COLO668 (cell line): ENCODE results near the gene UNKL.
A peak's percentile ranks its signal among the peaks of the same experiment; 100 is the strongest.
"Not testable (repeated sequence)": the region's sequence is repeated elsewhere in the genome, so short reads cannot be mapped to it uniquely, and the experiment has no call there.

Experiments
- DNase-seq: peaks from one replicate; lab custom pipeline; 2025; ENCODE audit not compliant: unreplicated experiment; lab: John Stamatoyannopoulos, UW

UNKL gene

GRCh38 chr16:1446296-1447080, 32.0 kb upstream of the UNKL start:
- no peak for DNase-seq

GRCh38 chr16:1445518-1446203, 31.2 kb upstream of the UNKL start:
- no peak for DNase-seq

GRCh38 chr16:1444730-1445517, 30.4 kb upstream of the UNKL start:
- no peak for DNase-seq

GRCh38 chr16:1443980-1444729, 29.7 kb upstream of the UNKL start, which contains the start of gene CCDC154:
CCDC154 (minus strand) TSS chr16:1444556; CDS start chr16:1444322, 234 bp downstream.
- DNase-seq, result no peak

GRCh38 chr16:1443403-1443973, 29.0 kb upstream of the UNKL start:
- peak; percentile 60 for DNase-seq

GRCh38 chr16:1442697-1443096, 28.2 kb upstream of the UNKL start:
- no peak for DNase-seq

- DNase-seq, result no peak
These were observed 26.9 kb upstream of the UNKL start for GRCh38 chr16:1441391-1441829.

GRCh38 chr16:1439699-1440074, 25.2 kb upstream of the UNKL start:
- not testable (repeated sequence) for DNase-seq

- DNase-seq, result peak; percentile 74
These were observed 24.7 kb upstream of the UNKL start for GRCh38 chr16:1439058-1439698.

GRCh38 chr16:1438229-1439057, 23.9 kb upstream of the UNKL start:
- peak; percentile 67 for DNase-seq

GRCh38 chr16:1437606-1438005, 23.1 kb upstream of the UNKL start:
- peak; percentile 58 for DNase-seq

- no peak for DNase-seq
These were observed 22.3 kb upstream of the UNKL start for GRCh38 chr16:1436731-1437355.

GRCh38 chr16:1435921-1436697, 21.6 kb upstream of the UNKL start:
- DNase-seq, result peak; percentile 41

- peak; percentile 23 for DNase-seq
These were observed 20.4 kb upstream of the UNKL start for GRCh38 chr16:1434644-1435592.

- no peak for DNase-seq
These were observed 19.3 kb upstream of the UNKL start for GRCh38 chr16:1433756-1434155.

GRCh38 chr16:1433263-1433560, 18.7 kb upstream of the UNKL start:
- no peak for DNase-seq
